Measurements from ENCODE around the gene ATP6AP2.

DNA sequence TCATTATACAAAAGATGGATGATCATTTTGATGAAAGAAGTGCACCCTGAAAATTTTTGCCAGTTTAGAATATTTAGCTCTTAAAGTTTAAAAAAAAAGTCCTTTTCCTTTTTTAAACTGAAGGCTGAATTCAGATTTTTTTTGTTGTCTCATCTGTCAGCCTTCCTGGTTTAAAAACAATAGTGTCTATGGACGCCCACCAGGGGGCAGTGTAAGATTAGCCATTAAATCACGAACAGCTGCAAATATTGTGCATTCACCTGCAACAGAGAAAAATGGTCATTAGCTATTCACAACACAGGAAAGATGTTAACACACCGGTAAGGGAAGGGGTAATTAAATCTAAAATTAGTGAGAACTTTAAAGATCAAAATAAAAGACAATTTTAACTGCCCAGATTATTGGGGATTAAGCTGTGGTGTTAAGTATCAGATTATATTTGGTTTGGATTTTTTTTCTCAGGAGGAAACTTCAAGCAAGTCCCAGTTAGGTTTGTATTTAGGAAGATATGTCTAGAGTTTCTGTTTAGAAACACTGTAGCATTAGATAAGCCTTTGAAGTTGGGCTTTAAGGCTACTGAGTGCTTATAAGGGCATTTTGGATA is 71.0 kb downstream of the ATP6AP2 start:
- TF ChIP-seq CTCF (IDR thresholded peaks at IDR 0.05; ENCODE audit: low read depth, low read length) (peak; percentile 78), EZH2phosphoT487 (IDR thresholded peaks at IDR 0.05; ENCODE audit: low read depth) (no peak)
